IMR-90 (cell line): ENCODE results near the gene OTOA.

Experiments used
- CHD1 ChIP-seq: IDR thresholded peaks from 2 replicates; pipeline ENCODE4 v1.6.1; 2012; ENCODE audit warnings: low read depth, low read length, improper control_type of control experiment
- MAFK ChIP-seq: IDR thresholded peaks from 2 replicates; pipeline ENCODE4 v1.6.1; 2012; ENCODE audit warnings: low read depth, low read length, improper control_type of control experiment
- NFE2L2 ChIP-seq: fragments of 150-350 bp; IDR thresholded peaks from 2 replicates; pipeline ENCODE4 v1.6.1; 2016; ENCODE audit warnings: low read depth, mild to moderate bottlenecking, low read length
- POLR2A ChIP-seq: IDR thresholded peaks from 2 replicates; pipeline ENCODE4 v1.6.1; 2012; ENCODE audit warnings: mild to moderate bottlenecking, low read depth, low read length
- RAD21 ChIP-seq: IDR thresholded peaks from 2 replicates; pipeline ENCODE4 v1.6.1; 2012; ENCODE audit warnings: low read length, improper control_type of control experiment
- RCOR1 ChIP-seq: IDR thresholded peaks from 2 replicates; pipeline ENCODE4 v1.6.1; 2012; ENCODE audit warnings: mild to moderate bottlenecking, low read length, improper control_type of control experiment; ENCODE audit not compliant: insufficient replicate concordance
- RFX5 ChIP-seq: IDR thresholded peaks from 2 replicates; pipeline ENCODE4 v1.8.0; 2012; ENCODE audit warnings: low read depth, mild to moderate bottlenecking, low read length, moderate library complexity
- SMC3 ChIP-seq: fragments of 150-350 bp; IDR thresholded peaks from 2 replicates; pipeline ENCODE4 v1.6.1; 2016; ENCODE audit warnings: low read depth, mild to moderate bottlenecking, antibody characterized with exemption, low read length, moderate library complexity
- USF2 ChIP-seq: fragments of 150-350 bp; IDR thresholded peaks from 2 replicates; pipeline ENCODE4 v1.6.1; 2017; ENCODE audit warnings: mild to moderate bottlenecking, antibody characterized with exemption, low read length, low read depth
- TF ChIP-seq, protein P1 (sequence below): conservative IDR thresholded peaks from 2 replicates; pipeline ENCODE4 v1.5.1; 2012; ENCODE audit warnings: mild to moderate bottlenecking, low read depth, low read length, improper control_type of control experiment
- TF ChIP-seq, protein P2 (sequence below): fragments of 150-350 bp; IDR thresholded peaks from 2 replicates; pipeline ENCODE4 v1.6.1; 2016; ENCODE audit warnings: low read depth, mild to moderate bottlenecking, low read length, moderate library complexity, borderline replicate concordance

- TF ChIP-seq, protein P1, sequence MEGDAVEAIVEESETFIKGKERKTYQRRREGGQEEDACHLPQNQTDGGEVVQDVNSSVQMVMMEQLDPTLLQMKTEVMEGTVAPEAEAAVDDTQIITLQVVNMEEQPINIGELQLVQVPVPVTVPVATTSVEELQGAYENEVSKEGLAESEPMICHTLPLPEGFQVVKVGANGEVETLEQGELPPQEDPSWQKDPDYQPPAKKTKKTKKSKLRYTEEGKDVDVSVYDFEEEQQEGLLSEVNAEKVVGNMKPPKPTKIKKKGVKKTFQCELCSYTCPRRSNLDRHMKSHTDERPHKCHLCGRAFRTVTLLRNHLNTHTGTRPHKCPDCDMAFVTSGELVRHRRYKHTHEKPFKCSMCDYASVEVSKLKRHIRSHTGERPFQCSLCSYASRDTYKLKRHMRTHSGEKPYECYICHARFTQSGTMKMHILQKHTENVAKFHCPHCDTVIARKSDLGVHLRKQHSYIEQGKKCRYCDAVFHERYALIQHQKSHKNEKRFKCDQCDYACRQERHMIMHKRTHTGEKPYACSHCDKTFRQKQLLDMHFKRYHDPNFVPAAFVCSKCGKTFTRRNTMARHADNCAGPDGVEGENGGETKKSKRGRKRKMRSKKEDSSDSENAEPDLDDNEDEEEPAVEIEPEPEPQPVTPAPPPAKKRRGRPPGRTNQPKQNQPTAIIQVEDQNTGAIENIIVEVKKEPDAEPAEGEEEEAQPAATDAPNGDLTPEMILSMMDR: no peak
- TF ChIP-seq POLR2A (no peak), RCOR1 (no peak), NFE2L2 (no peak), CHD1 (no peak), RAD21 (no peak), MAFK (no peak), RFX5 (no peak), SMC3 (no peak), USF2 (no peak)
- TF ChIP-seq, protein P2, sequence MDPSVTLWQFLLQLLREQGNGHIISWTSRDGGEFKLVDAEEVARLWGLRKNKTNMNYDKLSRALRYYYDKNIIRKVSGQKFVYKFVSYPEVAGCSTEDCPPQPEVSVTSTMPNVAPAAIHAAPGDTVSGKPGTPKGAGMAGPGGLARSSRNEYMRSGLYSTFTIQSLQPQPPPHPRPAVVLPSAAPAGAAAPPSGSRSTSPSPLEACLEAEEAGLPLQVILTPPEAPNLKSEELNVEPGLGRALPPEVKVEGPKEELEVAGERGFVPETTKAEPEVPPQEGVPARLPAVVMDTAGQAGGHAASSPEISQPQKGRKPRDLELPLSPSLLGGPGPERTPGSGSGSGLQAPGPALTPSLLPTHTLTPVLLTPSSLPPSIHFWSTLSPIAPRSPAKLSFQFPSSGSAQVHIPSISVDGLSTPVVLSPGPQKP: no peak
These were observed 48.9 kb upstream of the OTOA start for GRCh38 chr16:21614896-21615295.
